HG03097 (cell line): ENCODE measurements around the gene ACVR1.
"Not testable (repeated sequence)": the region's sequence is repeated elsewhere in the genome, so short reads cannot be mapped to it uniquely, and the experiment has no call there.

ENCODE experiments used
- ATAC-seq: cut with Tn5 transposase; IDR thresholded peaks from one replicate; pipeline ENCODE4 v1.9.1; 2021; ENCODE audit not compliant: unreplicated experiment, low FRiP score

The ACVR1 gene

GRCh38 chr2:157732596-157732995, 143.5 kb downstream of the ACVR1 start:
- no peak for ATAC-seq

- ATAC-seq = no peak
Measured at GRCh38 chr2:157727693-157728092, 148.4 kb downstream of the ACVR1 start.

DNA sequence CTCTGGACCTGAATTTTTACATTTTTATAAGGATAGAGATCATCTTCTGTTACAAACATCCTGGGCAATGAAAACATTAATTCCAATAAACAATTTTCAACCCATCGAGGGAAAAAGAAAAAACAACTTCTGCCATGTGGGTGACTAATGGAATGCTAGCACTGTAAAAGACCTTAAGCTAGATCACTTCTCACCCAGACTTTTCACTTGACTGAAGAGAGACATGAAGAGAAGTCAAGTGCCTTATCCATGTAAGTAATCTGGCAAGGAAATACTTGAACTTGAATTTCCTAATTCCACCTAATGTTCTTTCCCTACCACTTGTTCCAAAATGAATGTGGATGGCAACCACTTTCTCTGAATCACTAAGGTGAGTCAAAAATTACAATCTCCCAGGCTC, 149.2 kb downstream of the ACVR1 start:
- ATAC-seq = no peak

DNA sequence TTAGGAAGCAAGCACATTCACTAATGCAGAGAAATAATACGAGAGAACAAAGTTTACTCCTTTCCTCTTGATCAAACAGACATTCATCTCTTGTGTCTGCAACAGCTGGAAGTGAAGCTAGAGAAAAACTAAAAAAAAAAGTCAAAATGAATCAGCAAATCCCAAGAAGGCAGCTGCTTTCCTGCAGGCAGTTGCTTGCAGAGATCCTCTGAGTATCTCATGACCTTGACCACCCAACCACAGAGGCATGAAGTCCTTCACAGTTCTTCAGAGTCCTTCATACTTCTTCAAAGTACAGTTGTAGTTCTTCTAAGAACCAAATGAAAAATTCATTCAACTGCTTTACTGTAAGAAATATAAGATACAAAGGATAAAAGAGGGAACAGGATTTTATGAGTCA, 150.3 kb downstream of the ACVR1 start:
- no peak for ATAC-seq

DNA sequence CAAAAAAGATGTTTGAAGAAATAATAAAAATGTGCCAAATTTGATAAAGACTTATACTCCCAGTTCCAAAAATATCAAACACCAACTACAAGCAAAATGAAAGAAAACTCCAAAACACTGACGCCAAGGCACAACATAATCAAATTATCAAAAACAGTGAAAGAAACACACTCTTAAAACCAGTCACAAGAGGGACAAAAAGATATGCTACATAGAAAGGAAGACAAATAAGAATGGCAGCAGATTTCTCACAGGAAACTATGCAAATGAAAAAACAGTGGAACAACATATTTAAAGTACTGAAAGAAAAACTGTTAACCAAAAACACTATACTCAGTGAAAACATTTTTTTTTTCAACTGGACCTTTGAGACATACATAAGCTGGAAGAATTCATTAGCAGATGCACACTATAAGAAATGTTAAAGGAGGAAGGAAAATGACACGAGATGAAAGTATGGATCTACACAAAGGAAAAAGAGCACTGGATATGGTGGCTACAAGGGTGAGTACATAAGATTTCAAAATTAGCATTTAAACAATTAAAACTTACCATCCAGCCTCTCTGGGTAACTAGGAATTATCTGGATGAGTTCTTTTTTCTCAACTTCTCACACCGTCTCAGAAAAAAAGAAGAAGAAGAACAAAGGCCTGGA, 153.4 kb downstream of the ACVR1 start:
- ATAC-seq = no peak

DNA sequence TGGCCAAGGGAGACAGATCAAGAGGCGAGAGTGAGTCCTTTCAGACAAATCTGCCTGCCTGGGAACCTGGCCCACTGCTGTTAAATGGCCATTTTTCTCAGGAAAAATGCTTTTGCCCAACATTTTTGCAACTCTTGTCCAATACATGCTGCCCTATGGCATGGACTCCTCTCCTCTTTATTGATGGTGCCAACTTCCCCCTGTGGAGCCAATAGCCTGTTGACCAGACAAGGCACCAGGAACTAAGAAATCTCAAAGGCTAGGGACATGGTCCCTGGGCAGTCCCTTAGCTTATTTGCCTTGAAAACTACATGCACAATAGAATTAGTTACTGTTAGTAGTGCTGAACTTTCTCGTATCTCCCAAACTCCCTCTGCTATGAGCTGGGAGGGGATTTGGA, 155.6 kb downstream of the ACVR1 start:
- ATAC-seq = no peak

GRCh38 chr2:157704653-157705052, 171.5 kb downstream of the ACVR1 start:
- not testable (repeated sequence) for ATAC-seq

DNA sequence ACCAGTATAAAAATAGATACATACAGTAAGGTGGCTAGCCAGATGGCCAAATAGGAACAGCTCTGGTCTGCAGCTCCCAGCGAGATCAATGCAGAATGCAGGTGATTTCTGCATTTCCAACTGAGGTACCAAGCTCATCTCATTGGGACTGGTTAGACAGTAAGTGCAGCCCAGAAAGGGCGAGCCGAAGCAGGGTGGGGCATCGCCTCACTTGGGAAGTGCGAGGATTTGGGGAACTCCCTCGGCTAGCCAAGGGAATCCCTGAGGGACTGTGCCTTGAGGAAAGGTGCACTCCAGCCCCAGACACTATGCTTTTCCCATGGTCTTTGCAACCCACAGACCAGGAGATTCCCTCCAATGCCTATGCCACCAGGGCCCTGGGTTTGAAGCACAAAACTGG, 172.0 kb downstream of the ACVR1 start:
- ATAC-seq = not testable (repeated sequence)

DNA sequence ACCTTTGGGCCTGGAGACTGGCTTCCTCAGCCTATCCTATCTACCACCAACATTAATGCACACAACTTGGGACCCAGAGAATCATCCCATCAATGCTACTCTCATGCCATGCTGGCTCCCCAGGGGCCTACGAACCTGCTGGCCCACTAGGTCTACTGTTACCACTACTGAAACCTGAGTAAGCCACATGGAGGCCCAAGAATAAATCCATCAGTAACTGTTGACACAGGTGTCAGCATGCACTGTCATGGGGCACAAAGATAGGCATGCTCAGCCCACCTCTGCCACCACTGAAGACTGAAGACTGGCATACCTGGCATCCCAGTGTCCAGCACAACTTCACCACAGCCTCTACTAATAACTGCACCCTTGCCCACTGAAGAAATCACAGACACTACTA, 176.3 kb downstream of the ACVR1 start:
- ATAC-seq = no peak

DNA sequence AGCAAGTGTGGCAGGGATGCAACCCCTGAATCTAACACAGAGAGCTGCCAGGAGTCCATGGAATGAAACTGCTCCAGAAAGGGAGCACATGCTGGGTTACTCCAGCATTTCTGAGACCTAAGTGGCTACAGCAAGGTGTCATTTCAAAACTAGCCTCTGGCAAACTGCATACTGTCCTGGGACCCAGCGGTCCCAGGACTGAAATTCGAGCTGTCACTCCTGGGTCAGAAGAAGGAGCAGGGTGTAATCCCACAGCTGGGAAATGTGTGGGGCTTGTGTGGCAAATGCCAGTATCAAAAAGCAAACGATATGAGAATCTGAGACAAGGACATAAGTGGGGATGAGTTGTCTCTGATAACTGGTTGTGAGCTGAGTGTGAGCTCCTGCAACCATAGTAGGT, 177.1 kb downstream of the ACVR1 start:
- no peak for ATAC-seq

GRCh38 chr2:157698430-157698829, 177.7 kb downstream of the ACVR1 start:
- no peak for ATAC-seq

- ATAC-seq = no peak
Measured at GRCh38 chr2:157696036-157696435, 180.1 kb downstream of the ACVR1 start.

DNA sequence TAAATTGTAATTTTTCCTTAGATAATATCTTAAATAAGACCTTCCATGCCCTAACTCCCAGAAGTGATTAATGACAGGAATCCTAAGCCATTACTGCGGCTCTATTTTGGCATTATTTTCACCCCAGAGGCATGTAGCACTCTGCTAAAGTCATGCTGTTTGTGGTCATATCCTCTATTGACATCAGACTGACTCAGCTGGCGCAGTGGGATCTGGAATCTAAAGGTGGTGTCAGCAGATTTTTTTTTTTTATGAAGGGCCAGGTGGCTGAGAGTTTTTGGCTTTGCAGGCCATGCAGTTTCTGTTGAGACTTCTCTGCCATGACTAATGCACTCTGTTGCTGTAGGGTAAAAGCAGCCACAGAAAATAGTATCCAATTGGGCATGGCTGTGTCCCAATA, 183.4 kb downstream of the ACVR1 start:
- no peak for ATAC-seq

DNA sequence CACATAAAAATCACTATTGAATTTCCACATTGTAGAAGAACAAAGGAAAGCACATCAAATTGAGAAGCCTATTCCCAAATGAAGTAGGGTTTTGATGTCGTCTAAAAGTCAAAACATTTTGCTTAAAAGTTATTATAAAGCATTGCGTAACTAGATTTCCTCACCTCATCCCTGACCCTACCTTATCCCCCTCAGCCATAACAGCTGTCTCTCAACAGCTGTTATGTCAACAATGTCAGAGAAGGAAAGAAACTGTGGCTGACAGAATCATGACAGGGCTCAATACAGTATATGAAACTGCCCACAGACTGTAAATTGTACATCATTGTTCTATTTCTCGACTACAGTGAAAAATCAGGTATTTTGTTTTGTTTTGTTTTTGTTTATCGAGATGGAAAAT, 184.4 kb downstream of the ACVR1 start:
- no peak for ATAC-seq

DNA sequence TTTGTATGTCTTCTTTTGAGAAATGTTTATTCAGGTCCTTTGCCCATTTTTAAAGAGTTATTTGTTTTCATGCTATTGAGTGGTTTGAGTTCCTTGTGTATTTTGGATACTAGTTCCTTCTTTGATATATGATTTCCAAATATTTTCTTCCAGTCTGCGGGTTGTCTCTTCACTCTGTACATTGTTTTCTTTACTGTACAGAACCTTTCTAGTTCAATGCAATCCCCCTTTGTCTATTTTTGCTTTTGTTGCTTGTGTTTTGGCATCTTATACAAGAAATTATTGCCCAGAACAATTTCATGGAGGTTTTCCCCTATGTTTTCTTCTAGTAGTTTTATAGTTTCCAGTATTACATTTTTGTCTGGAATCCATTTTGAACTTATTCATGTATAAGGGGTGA, 185.0 kb downstream of the ACVR1 start:
- ATAC-seq = no peak
